GM23338 (cell line): ENCODE measurements around the gene CACNA2D3. TPM values are rescaled to one million over a fixed set of nuclear protein-coding genes. Genes with fewer than 3 reads are reported as not detected.

Experiments
- ATAC-seq: fragments of 200-7000 bp; cut with Tn5 transposase; 3 replicates; pipeline ENCODE4 v1.9.1; 2020
- DNase-seq: peaks from one replicate; pipeline ENCODE4 v3.0.0-alpha.2; 2015; ENCODE audit warnings: low spot score
- H2AFZ ChIP-seq: fragments of 200-600 bp; sonication (generic); 2 replicates; pipeline ENCODE4 v1.8.0; 2016; ENCODE audit warnings: antibody characterized with exemption, mild to moderate bottlenecking, moderate library complexity
- H3F3A ChIP-seq: fragments of 200-600 bp; sonication (generic); replicated peaks from 2 replicates; pipeline ENCODE4 v1.8.0; 2017; ENCODE audit warnings: antibody characterized with exemption, mixed run types, low read depth
- H3K27ac ChIP-seq: fragments of 200-600 bp; sonication (generic); 2 replicates; pipeline ENCODE4 v1.6.1; 2016; ENCODE audit warnings: low read depth
- H3K27me3 ChIP-seq: fragments of 200-600 bp; sonication (generic); 2 replicates; pipeline ENCODE4 v1.8.0; 2016; ENCODE audit warnings: mild to moderate bottlenecking, mixed run types, moderate library complexity; ENCODE audit not compliant: insufficient read depth
- H3K36me3 ChIP-seq: fragments of 200-600 bp; sonication (generic); 2 replicates; pipeline ENCODE4 v1.8.0; 2016; ENCODE audit warnings: mild to moderate bottlenecking; ENCODE audit not compliant: insufficient read depth
- H3K4me1 ChIP-seq: fragments of 200-600 bp; sonication (generic); 2 replicates; pipeline ENCODE4 v1.8.0; 2016; ENCODE audit warnings: mild to moderate bottlenecking, moderate library complexity; ENCODE audit not compliant: insufficient read depth
- H3K4me2 ChIP-seq: fragments of 200-600 bp; sonication (generic); 2 replicates; pipeline ENCODE4 v1.7.1; 2017; ENCODE audit warnings: mixed run types
- H3K4me3 ChIP-seq: fragments of 200-600 bp; sonication (generic); 2 replicates; pipeline ENCODE4 v1.6.1; 2016; ENCODE audit warnings: mixed run types
- H3K79me2 ChIP-seq: fragments of 200-600 bp; sonication (generic); replicated peaks from 2 replicates; pipeline ENCODE4 v1.8.0; 2017; ENCODE audit warnings: mild to moderate bottlenecking; ENCODE audit not compliant: insufficient read depth
- H3K9me2 ChIP-seq: fragments of 200-600 bp; sonication (generic); 2 replicates; pipeline ENCODE4 v1.8.0; 2017; ENCODE audit not compliant: insufficient read depth
- H4K20me1 ChIP-seq: fragments of 200-600 bp; sonication (generic); replicated peaks from 2 replicates; pipeline ENCODE4 v1.8.0; 2017; ENCODE audit warnings: mild to moderate bottlenecking; ENCODE audit not compliant: insufficient read depth
- H3K27ac Mint-ChIP-seq: 2 replicates; pipeline ENCODE4 v1.8.0; 2020; ENCODE audit warnings: inconsistent platforms, mild to moderate bottlenecking, moderate library complexity, mixed read lengths
- H3K27me3 Mint-ChIP-seq: 3 replicates; pipeline ENCODE4 v1.8.0; 2022; ENCODE audit warnings: low read depth, mild to moderate bottlenecking, moderate library complexity, mixed read lengths, inconsistent platforms; ENCODE audit not compliant: insufficient read depth, poor library complexity
- H3K36me3 Mint-ChIP-seq: 3 replicates; pipeline ENCODE4 v1.8.0; 2021; ENCODE audit warnings: low read depth, mild to moderate bottlenecking, inconsistent platforms, moderate library complexity, mixed read lengths
- H3K4me1 Mint-ChIP-seq: 3 replicates; pipeline ENCODE4 v1.8.0; 2020; ENCODE audit warnings: mild to moderate bottlenecking, inconsistent platforms, mixed read lengths
- H3K4me3 Mint-ChIP-seq: 3 replicates; pipeline ENCODE4 v1.8.0; 2021; ENCODE audit warnings: moderate library complexity, mild to moderate bottlenecking, inconsistent platforms, mixed read lengths
- H3K9me3 Mint-ChIP-seq: 3 replicates; pipeline ENCODE4 v1.8.0; 2020; ENCODE audit warnings: moderate library complexity, mild to moderate bottlenecking, inconsistent platforms, mixed read lengths
- CREB1 ChIP-seq: fragments of 250-450 bp; sonication (Bioruptor Pico); IDR thresholded peaks from 2 replicates; pipeline ENCODE4 v1.5.0; 2020; ENCODE audit warnings: low read depth, mild to moderate bottlenecking, moderate library complexity
- EZH2 ChIP-seq: fragments of 200-600 bp; sonication (generic); IDR thresholded peaks from one replicate; pipeline ENCODE4 v1.8.0; 2017; ENCODE audit warnings: antibody characterized with exemption, mild to moderate bottlenecking, low read depth; ENCODE audit not compliant: unreplicated experiment
- EZH2phosphoT487 ChIP-seq: fragments of 200-600 bp; sonication (generic); IDR thresholded peaks from one replicate; pipeline ENCODE4 v1.8.1; 2018; ENCODE audit warnings: antibody characterized with exemption; ENCODE audit not compliant: unreplicated experiment
- JUNB ChIP-seq: IDR thresholded peaks from one replicate; pipeline ENCODE4 v1.6.1; 2016; ENCODE audit warnings: antibody characterized with exemption; ENCODE audit not compliant: unreplicated experiment
- NANOG ChIP-seq: IDR thresholded peaks from 2 replicates; pipeline ENCODE4 v1.6.1; 2016; ENCODE audit warnings: antibody characterized with exemption, borderline replicate concordance
- POLR2AphosphoS5 ChIP-seq: IDR thresholded peaks from 2 replicates; pipeline ENCODE4 v1.6.1; 2016; ENCODE audit warnings: antibody characterized with exemption, low read depth
- REST ChIP-seq: IDR thresholded peaks from one replicate; pipeline ENCODE4 v1.6.1; 2018; ENCODE audit warnings: antibody characterized with exemption; ENCODE audit not compliant: unreplicated experiment
- STAT1 ChIP-seq: IDR thresholded peaks from one replicate; pipeline ENCODE4 v1.6.1; 2016; ENCODE audit warnings: antibody characterized with exemption; ENCODE audit not compliant: unreplicated experiment
- ZNF114 ChIP-seq: fragments of 250-450 bp; sonication (Bioruptor Pico); IDR thresholded peaks from 2 replicates; pipeline ENCODE4 v1.5.0; 2020; ENCODE audit warnings: mild to moderate bottlenecking, moderate library complexity
- ZNF331 ChIP-seq: fragments of 250-450 bp; sonication (Bioruptor Pico); IDR thresholded peaks from 2 replicates; pipeline ENCODE4 v1.5.0; 2020; ENCODE audit warnings: low read depth, mild to moderate bottlenecking, moderate library complexity
- ZNF462 ChIP-seq: fragments of 250-450 bp; sonication (Bioruptor Pico); IDR thresholded peaks from 2 replicates; pipeline ENCODE4 v1.5.0; 2020; ENCODE audit warnings: mild to moderate bottlenecking, moderate library complexity
- polyA plus RNA-seq: library from polyadenylated mRNA; unstranded; fragments of >200 nt; fragmentation: Nextera tagmentation; extraction: Ambion mirVana; gene quantifications from 2 replicates; pipeline ENCODE4 v1.2.1, GENCODE V29; 2016
- total RNA-seq: library from RNA; depleted of rRNA; stranded (reverse); fragments of >200 nt; shearing (Covaris generic); gene quantifications from 2 replicates; pipeline ENCODE4 v1.2.3, GENCODE V29; 2014
- TF ChIP-seq, protein P1 (sequence below), 2 experiments: fragments of 200-600 bp in 1 of 2; sonication (generic) in 1 of 2; conservative IDR thresholded peaks; 2 replicates each; pipeline versions ENCODE4 v1.5.1 to v1.6.1; 2016 to 2017; ENCODE audit warnings: antibody characterized with exemption in 2 of 2, low read depth in 2 of 2, mild to moderate bottlenecking in 2 of 2, moderate library complexity in 1 of 2
- TF ChIP-seq, protein P2 (sequence below): IDR thresholded peaks from 2 replicates; pipeline ENCODE4 v1.6.1; 2016; ENCODE audit warnings: antibody characterized with exemption

Gene CACNA2D3
- total and polyA plus RNA-seq, 2 experiments from 2014 or later = 2.2 to 2.3 TPM

- Histone ChIP-seq H3K79me2 (no peaks in the 10 kb centered on the region), H3K9me2 (0 out of 2 replicates have a peak, but pooled peaks cover 11% of the 10 kb centered on the region), H3F3A (no peaks in the 10 kb centered on the region), H3K4me2 (no peak overlapping the region), H3K4me3 (no peak overlapping the region), H3K27ac (no peak overlapping the region), H2AFZ (no peak overlapping the region), H3K36me3 (no peaks in the 10 kb centered on the region), H3K4me1 (peaks cover 19% of the 10 kb centered on the region), H4K20me1 (no peaks in the 10 kb centered on the region), H3K27me3 (no peaks in the 10 kb centered on the region)
- Mint-ChIP-seq H3K4me1 (peaks cover 25% of the 10 kb centered on the region), H3K4me3 (no peak overlapping the region), H3K27me3 (peaks cover 14% of the 10 kb centered on the region), H3K27ac (no peak overlapping the region), H3K9me3 (no peaks in the 10 kb centered on the region; the same call in 2 of the 3 replicates), H3K36me3 (no peaks in the 10 kb centered on the region)
- ATAC-seq (no peak), DNase-seq (no peak)
- no peak for TF ChIP-seq JUNB
- TF ChIP-seq POLR2AphosphoS5 = no peak
- no peak for TF ChIP-seq EZH2
- no peak for TF ChIP-seq NANOG
- TF ChIP-seq ZNF114 (CRISPR knock-in tag) = no peak
- no peak for TF ChIP-seq REST
- TF ChIP-seq STAT1 = no peak
- TF ChIP-seq, protein P1, sequence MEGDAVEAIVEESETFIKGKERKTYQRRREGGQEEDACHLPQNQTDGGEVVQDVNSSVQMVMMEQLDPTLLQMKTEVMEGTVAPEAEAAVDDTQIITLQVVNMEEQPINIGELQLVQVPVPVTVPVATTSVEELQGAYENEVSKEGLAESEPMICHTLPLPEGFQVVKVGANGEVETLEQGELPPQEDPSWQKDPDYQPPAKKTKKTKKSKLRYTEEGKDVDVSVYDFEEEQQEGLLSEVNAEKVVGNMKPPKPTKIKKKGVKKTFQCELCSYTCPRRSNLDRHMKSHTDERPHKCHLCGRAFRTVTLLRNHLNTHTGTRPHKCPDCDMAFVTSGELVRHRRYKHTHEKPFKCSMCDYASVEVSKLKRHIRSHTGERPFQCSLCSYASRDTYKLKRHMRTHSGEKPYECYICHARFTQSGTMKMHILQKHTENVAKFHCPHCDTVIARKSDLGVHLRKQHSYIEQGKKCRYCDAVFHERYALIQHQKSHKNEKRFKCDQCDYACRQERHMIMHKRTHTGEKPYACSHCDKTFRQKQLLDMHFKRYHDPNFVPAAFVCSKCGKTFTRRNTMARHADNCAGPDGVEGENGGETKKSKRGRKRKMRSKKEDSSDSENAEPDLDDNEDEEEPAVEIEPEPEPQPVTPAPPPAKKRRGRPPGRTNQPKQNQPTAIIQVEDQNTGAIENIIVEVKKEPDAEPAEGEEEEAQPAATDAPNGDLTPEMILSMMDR (conservative IDR thresholded peaks at IDR 0.05; ENCODE audit: low read depth in 2 of 2) = no peak
- TF ChIP-seq CREB1 = no peak
- TF ChIP-seq, protein P2, sequence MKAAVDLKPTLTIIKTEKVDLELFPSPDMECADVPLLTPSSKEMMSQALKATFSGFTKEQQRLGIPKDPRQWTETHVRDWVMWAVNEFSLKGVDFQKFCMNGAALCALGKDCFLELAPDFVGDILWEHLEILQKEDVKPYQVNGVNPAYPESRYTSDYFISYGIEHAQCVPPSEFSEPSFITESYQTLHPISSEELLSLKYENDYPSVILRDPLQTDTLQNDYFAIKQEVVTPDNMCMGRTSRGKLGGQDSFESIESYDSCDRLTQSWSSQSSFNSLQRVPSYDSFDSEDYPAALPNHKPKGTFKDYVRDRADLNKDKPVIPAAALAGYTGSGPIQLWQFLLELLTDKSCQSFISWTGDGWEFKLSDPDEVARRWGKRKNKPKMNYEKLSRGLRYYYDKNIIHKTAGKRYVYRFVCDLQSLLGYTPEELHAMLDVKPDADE = no peak
- no peak for TF ChIP-seq ZNF331
- TF ChIP-seq EZH2phosphoT487 = no peak
- no peak for TF ChIP-seq ZNF462 (CRISPR knock-in tag)
Measured at GRCh38 chr3:54192026-54192425, 69.7 kb downstream of the CACNA2D3 start.
